HG03159 (cell line): Measurements from ENCODE around the gene TAMALIN.

Experiments used
- ATAC-seq: cut with Tn5 transposase; IDR thresholded peaks from one replicate; pipeline ENCODE4 v1.9.1; 2021; ENCODE audit warnings: mild to moderate bottlenecking, moderate library complexity; ENCODE audit not compliant: unreplicated experiment

The TAMALIN gene

DNA sequence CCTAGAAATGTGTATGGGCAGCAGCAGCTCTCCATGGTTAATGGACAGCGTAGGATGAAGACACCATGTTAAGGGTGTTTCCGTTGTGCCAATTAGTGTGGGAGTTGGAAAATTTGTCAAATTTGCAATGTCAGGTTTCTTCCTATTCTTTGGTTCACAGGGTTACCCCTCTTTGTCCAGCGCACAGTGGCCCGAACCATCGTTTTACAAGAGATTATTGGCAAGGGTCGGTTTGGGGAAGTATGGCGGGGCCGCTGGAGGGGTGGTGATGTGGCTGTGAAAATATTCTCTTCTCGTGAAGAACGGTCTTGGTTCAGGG is 26.0 kb upstream of the TAMALIN start:
- ATAC-seq, result no peak

DNA sequence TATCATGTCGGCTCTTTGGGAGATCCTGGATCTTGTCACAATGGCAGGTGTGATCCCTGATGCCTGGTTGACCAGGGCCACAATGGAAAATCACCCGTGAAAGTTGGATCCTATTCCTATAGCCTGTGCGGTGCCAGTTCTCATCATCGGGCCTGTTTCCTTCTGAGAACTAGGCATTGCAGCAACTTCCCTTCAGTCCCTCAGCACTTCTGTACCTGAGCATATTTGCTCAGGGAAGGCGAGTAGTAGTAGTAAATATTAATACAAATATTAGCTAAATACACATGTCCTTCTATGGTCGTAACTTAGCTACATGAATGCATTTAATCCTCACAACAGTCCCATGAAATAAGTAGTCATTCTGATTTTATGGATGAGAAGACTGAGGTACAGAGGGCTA is 22.1 kb upstream of the TAMALIN start:
- no peak for ATAC-seq

DNA sequence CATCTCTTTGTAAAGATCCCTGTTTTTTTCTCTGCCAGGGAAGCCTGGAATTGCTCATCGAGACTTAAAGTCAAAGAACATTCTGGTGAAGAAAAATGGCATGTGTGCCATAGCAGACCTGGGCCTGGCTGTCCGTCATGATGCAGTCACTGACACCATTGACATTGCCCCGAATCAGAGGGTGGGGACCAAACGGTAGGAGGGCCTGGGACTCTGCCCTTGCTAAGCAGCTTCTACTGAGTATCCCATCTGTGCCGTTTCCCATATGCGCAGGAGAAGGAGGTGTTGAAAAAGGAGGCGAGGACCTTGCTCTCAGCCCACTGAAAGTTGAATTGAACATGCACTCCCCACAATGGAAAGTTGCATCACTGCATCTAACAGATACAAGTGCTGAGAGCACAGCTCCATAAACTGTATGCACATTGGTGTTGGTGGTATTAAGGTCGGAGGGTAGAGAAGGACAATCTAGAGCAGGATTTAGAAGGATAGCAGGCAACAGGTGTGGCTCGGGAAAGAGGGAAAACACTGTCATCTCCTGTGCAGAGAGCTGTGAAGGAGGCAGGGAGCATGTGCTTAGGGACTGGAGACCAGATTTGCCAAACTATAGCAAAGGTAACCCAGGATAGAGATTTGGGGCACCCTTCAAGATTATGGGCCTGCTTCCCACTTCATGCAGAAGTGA is 21.5 kb upstream of the TAMALIN start:
- ATAC-seq, result no peak

DNA sequence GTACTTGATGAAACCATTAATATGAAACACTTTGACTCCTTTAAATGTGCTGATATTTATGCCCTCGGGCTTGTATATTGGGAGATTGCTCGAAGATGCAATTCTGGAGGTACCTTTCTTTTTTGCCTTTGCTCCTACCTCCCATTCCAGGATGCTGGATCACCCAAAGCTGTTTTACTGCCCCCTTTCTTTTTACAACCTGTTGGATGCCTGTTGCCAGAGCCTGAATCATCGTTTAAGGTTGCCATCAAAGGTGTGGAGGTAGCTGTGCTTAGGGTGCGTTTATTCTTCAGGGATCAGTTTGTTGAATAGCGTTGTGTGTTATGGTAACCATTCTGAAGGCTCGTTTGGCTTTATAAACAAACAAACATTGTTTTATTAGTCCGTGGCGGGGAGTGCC is 19.9 kb upstream of the TAMALIN start:
- no peak for ATAC-seq

DNA sequence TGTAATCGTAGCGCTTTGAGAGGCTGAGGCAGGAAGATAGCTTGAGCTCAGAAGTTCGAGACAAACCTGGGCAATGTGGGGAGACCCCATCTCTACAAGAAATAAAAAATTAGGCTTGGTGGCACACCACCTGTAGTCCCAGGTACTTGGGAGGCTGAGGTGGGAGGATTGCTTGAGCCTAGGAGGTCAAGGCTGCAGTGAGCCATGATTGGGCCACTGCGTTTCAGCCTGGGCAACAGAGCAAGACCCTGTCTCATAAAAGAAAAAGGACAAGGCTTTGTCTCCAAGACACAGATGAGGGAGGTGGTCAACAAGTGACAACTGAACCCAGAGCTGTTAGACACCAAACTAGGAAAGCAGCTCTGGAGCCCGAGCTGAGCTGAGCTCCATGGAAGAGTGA is 14.5 kb upstream of the TAMALIN start:
- no peak for ATAC-seq

DNA sequence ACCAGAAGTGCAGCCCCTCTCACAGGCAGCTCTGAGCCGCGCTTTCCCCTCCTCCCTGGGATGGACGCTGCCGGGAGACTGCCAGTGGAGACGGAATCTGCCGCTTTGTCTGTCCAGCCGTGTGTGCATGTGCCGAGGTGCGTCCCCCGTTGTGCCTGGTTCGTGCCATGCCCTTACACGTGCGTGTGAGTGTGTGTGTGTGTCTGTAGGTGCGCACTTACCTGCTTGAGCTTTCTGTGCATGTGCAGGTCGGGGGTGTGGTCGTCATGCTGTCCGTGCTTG is 12.3 kb upstream of the TAMALIN start:
- ATAC-seq, result no peak

DNA sequence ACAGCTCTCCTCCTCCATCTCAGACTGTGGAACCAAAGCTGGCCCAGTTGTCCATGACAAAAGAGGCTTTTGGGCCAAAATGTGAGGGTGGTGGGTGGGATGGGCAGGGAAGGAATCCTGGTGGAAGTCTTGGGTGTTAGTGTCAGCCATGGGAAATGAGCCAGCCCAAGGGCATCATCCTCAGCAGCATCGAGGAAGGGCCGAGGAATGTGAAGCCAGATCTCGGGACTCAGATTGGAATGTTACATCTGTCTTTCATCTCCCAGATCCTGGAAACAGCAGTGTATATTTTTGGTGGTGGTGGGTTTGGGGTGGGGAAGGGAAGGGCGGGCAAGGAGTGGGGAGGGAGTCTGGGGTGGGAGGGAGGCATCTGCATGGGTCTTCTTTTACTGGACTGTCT is 11.8 kb upstream of the TAMALIN start:
- no peak for ATAC-seq

DNA sequence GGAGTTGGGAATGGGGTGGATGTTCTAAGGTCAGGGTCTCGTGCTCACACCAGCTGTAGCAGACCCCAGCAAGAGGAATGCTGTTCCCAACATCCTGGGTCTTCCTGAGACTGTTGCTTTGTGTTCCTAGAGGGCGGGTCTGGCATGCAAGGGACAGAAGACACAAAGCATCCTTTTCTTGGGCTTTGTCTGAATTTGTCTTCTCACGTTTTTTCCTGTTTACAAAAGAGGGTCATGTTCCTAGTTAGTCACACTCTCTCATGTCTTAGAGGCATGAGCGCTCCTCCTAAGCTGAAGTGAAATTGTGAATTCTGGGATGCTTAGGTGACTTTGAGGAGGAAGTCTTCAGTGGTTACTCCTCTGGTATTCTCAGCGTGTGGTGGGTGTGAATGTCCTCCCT is 9.6 kb upstream of the TAMALIN start:
- no peak for ATAC-seq

DNA sequence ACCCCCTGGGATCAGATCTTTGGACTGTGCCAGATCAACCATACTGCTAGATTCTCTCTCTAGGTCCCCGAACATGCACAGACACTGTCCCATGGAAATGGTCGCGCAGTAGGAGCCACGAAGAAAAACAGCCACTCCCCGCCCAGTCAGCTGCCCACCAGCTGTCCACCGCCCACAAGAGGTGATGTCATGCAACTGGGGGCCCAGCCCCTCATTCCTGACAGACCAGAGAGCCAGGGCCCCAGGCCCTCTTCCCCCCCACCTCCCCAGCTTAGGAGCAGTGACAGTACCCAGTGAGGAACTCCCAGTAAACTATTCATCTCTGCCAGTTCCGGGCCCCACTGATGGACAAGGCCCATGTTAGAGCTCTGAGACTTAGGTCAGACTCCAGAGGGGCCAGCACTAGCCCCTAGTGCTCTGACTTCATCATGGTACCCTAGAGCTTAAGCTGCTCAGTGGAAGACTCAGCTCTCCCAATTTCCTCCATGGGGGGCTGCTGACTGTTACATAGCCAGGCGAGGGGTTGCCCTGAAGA is 3.7 kb upstream of the TAMALIN start:
- ATAC-seq, result no peak

DNA sequence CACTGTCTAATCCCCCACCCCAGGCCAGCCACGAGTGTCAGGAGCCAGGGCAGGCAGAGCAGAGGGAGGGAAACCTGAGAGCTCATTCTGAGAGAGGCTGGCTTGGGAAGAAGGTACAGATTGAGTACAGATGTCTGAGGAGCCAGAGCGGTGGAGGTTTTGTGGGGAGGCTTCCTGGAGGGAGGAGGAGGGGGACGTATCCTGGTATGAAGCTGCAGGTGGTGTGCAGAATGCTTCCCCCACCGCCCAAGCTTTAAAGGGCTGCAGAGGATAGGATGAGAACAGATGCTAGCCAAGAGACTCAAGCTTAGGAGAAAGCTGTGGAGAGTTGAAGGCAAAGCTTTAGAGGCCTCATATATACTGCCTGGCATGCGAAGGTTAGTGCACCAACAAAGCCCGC is 3.2 kb upstream of the TAMALIN start:
- no peak for ATAC-seq

DNA sequence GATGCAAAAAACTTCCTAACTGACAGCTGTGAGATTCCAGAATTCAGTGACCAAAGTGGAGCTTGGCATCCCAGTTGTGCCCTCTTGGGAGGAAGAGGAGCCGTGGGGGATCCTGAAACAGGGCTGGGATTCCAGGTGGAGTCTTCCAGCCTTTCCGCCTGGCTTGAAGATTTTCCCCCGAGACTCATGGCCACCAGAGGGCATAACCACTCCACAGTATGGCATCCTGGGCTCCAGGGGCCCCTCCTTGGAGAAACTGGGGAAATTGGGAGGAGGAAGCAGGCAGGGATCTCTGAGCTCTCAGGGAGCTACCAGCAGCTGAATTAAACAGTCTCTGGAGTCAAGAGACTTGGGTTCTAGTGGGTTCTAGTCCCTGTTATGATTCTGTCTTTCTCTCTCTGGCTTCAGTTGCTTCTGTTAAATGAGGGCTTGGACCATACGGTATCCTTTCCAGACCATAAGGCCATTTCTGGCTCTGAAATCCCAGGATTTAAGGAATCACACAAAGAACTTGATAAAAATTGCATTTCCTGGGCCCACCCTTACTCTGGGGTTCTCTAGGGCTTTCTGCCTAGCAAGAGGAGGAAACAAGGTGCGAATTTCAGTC is 2.6 kb upstream of the TAMALIN start:
- ATAC-seq, result no peak

DNA sequence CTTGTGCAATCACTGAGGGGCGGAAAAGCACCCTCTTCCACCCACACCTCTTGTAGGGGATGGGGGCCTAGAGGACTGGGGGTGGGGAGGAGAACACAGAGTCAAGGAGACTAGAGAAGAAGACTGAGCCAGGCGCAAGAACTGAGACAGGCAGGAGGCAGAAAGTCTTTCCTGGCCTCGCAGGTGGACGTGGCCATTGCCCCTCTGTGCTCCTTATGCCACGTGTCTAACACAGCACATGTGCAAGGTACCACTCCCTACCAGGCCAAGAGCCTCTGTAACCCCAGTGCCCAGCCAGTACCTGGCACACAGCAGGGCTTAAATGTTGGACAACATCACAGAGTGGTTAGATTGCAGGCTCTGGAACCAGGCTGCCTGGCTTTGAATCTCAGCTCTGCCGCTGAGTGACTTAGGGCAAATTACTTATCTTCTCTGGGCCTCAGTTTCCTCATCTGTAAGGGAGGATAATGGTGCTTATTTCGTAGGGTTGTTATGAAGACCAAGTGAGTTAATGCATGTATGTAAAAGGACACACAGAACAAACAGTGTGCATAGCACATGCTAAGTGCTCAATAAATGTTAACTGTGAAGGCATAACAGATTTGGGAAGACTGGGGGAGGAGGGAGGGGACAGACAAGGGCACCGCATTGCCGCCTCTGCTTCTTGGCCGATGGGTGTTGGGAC is 1.4 kb upstream of the TAMALIN start:
- ATAC-seq, result no peak

DNA sequence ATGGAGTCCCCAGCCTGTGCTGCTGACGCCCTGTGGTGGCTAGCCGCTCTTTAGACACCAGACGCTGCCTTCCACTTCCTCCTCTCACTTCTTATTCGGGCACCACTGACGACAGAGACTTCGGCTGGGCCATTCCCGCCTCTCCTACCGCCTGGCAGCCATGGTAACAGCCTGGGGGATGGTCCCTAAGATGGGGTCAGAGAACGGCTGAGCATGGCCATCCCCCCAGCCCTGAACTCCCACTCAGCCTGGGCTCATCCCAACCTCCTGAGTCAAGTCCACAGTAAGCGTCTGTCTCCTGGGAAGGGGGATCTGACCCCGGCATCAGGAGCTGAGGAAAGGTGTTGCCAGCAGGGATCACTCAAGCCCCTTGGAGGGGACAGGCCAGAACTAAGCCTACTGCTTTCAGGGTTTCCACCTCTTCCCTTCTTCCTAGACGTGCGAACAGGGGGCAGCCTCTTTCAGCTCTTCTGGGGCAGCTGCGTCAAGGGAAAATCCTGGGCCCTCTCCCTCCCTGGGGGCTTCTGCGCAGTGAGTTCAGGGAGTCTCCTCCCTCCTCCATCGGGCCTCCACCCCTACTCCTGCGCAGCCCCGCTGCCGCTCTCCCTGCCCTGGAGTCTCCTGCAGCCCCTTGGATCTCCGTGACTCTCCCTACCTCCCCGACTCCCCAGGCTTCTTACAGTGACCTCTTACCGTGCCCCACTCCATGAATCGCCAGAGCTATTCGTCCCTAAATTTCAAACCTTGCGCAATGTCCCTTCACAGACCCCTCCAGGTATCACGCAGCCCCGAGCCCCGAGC is 643 bp upstream of the TAMALIN start:
- peak; percentile 75 for ATAC-seq

DNA sequence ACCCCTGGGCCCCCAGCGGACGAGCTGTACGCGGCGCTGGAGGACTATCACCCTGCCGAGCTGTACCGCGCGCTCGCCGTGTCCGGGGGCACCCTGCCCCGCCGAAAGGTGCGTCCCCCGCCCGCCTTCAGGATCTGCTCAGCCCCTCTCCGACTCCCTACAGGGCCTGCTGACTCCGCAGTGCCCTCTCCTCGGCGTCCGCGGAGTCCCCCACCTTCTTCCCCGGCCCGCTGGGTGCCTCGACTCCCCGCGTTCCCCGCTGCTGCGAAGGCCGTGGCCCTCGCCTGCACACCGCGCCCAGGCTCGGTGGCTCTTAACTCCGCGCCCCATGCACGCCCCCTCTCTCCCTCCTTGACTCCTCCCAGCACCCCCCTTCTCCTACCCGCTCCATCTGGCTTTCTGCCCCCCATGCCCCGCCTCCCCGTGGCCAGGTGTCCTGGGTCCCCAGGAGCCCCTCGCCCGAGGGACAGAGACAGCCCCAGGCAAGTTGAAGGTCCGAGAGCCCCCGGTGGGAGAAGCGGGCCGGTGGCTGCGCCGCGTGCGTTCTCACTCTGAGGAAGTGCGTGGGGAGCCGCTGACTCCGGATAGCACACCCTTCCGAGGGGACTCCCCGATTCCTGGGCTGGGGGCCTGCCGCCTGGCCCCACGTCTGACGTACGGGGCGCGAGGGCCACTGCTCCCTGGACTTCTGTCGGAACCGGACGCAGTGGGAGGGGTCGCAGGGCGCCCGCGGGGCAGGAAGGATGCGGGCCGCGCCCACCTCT is 594 bp downstream of the TAMALIN start:
- no peak for ATAC-seq

DNA sequence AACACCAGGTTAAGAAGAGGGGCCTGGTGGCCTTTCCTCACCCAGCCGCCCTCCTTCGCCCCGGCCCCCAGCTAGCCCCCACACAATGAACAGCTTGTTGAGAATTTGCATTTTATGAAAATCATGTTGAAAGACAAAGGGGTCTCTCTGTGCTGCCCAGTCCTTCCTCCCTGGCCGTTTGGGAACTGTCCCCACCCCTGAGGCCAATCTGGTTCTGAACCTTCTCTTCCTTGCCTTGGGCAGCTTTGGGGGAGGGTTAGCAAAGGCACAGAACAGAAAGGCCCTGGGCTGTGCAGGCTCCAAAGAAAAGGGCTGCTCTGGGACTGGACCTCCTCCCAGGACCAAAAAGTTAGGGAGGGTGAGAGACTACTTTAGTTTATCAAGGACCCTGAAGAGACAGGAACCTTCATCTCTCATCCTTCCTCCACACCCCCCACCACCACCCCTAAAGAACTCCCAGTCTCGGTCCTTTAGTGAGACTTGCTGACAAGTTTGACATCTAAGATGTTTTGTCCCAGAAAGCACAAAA is 1.3 kb downstream of the TAMALIN start:
- no peak for ATAC-seq

DNA sequence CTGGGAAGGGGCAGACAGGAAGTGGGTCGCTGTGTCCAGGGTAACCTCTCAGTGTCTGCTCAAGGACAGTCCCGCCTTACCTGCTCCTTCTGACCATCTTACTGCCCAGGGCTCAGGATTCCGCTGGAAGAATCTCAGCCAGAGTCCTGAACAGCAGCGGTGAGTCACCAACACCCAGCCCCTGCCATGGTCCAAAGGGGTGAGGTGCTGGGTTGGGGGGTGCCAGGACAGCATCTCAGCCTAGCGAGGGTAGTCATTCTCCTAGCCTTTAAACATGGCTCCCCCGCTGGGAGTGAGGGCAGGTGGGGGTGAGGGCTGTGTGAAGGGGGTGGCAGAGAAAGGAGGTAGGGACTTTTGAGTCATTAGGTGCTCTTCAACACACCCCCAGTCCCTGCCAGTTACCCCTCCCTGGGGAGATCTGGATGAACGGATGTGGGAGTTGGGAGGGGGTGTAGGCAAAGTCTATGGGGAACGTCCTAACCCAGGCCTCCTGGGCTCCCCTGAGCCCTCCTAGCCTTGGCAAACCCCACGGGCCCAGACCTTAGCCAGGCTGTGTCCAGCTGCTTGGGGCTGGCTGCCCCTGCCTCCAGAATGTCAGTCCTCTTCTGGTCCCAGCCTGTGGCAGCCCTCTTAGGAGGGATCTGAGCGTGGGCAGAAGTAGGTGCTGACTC is 2.5 kb downstream of the TAMALIN start:
- ATAC-seq, result no peak

DNA sequence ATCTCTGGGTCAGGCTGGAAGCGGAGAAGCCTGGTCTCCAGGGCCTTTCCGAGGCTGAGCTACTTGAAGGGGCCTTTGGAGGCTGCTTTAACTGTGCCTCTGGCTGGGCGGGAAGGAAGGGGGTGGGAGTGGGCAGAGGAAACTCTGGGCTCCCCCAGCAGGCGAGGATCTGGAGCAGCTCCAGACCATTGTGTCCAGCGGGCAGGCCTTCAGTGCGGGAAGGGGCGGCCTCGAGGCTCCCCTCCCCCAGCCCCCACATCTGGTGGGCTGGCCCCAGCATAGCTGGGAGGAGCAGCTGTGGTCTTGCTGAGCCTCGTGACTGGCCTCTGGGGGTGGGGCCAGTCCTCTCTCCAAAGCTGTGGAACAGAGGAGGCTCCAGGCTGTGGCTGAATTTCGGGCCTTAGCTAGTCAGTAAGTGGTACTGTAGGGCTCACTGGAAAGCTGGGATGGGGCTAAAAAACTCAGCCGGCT is 3.4 kb downstream of the TAMALIN start:
- ATAC-seq, result no peak

DNA sequence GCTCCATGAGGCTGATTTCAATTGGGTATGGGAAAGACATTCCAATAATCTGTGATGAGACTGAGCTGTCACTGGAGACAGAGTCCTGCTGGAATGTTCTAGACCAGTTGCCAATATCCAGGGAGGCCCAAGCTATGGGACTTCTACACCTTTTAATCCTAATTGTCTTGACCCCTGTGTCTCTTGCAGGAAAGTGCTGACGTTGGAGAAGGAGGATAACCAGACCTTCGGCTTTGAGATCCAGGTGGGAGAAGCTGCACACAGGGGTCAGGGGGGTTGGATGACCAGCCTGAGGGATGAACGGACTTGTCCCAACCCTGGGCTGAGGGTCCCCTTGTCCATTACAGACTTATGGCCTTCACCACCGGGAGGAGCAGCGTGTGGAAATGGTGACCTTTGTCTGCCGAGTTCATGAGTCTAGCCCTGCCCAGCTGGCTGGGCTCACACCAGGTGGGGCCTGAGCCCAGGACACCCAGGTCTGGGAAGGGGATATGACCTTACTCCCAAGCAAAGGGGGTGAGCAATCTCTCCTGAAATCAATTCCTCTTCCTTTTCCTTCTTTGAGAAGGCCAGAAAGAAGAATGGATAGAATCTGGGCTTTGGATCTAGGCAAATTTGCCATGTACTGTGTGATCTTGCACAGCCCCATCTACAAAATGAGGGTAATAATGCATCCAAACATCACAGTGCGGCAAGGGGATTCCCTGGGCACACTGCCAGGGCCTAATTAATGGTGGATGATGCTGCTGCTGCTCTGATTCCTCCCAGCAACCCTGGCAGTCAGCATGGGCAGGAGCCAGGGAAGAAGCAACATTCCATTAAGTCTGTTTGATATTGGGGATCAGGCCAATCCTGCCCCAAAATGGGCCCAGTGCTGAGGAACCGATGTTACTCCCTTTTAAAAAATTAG is 4.2 kb downstream of the TAMALIN start:
- ATAC-seq, result no peak

DNA sequence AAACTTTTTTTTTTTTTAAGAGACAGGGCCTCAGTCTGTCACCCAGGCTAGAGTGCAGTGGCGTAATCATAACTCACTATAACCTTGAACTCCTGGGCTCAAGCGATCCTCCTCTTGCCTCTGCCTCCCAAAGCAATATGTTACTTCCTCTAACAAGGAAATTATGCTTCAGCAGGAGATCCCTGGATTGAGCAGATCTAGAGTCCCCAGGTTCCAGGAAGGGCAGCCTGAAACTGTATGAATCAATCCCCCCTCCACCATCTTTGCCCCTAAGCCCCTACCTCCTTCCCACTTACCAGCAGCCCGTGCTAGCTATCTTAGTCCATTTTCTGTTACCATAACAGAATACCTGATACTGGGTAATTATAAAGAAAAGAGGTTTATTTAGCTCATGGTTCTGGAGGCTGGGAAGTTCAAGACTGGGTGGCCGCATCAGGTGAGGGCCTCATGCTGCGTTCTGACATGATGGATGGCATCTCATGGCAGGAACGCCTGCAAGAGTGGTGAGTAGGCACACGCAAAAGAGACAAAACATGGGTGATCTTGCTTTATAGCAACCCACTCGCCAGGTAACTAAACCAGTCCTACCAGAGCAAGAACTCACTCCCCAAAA is 5.0 kb downstream of the TAMALIN start:
- no peak for ATAC-seq
